GM21526 (cell line): ENCODE results near the gene PFAS.

ENCODE experiments used
- ATAC-seq: cut with Tn5 transposase; IDR thresholded peaks from one replicate; pipeline ENCODE4 v1.9.1; 2021; ENCODE audit warnings: moderate library complexity; ENCODE audit not compliant: unreplicated experiment, low FRiP score

The PFAS gene

DNA sequence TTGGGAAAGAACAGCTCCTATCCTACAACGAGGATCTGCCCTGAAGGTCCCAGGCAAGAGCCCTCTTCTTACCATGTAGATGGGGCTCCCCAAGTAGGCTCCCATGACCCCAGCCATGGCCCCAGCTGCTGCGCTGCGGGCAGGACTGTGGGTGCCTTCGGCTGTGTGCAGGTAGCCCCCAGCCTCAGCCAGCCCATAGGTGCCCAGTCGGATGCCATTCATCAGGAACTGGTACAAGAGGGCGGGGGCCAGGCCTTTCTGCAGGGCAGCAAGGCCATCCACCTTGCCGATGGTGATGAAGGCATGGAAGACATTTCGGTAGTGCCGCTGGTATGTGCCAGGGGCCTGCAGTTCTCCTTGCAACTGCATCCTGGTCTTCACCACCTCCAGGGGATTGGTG is 45.3 kb downstream of the PFAS start:
- no peak for ATAC-seq

DNA sequence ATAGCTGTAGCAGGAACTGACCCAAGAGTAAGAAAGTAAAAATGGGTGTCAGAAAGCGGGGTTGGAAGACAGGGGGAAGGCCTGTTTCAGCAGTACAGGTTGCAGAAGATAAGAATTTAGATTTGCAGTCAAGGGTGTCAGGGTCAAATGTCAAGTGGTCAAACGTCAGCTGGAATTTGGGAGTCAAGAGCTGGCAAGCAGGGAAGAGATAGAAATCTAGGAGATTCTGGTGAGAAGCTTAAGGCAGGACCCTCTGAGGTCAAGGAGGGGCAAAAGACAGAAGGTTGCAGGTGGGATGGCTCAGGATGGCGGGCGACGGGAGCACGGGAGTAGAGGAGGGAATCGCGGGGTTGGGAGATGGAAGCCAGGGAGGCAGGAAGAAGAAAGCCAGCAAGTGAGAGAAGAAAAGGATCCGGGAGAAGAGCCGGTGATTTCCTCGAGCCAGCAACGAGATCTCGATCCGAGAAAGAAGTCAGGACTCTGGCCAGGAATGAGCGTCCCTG is 45.8 kb downstream of the PFAS start:
- ATAC-seq, result no peak

DNA sequence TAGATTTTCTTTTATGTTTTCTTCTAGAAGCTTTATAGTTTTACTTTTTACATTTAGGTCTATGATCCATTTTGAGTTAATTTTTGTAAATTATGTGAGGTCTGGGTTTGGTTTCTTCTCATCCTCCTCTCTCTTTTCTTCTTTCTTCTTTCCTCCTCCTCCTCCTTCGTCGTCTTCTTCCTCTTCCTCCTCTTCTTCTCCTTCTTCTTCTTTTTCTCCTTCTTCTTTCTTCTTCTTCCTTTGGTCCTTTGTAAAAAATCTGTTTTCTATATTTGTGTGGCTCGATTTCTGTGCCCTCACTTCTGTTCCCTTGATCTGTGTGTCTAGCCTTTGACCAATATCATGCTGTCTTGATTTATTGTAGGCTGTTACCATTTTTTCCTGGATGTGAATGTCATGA is 51.1 kb downstream of the PFAS start:
- ATAC-seq, result no peak

DNA sequence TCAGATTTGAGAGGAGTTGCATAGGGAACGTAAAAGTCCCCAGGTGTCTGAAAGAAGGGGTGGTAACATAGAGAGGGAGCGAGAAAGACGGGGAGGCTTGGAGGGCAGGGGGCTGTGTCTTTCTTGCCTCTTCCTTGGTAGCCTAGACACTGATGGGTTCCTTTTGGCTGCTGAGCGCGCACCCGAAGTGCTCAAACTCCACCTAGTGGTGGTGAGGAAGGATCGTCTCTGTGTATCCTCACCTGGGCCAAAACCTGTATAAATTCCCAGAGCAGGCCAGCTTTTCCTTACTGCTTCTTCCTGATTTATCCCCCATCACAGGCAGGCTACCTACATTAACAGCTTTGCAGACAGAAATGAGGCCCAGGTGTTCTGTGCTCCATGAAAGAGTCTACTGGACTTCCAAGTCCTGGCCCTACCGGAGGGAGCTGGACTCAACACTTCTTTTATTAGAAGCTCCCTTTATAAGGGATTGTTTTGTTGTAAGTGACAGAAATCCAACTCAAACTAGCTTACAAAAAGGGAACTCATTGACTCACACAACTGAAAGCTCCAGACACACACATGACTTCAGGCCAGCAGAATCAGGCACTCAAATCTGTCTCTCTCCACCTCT is 51.6 kb downstream of the PFAS start:
- ATAC-seq, result no peak

GRCh38 chr17:8310601-8311123 is 61.6 kb downstream of the PFAS start:
- no peak for ATAC-seq

- ATAC-seq, result no peak
Observed at GRCh38 chr17:8311131-8311790, 62.2 kb downstream of the PFAS start.

- no peak for ATAC-seq
Observed at GRCh38 chr17:8312251-8312650, 63.2 kb downstream of the PFAS start.

DNA sequence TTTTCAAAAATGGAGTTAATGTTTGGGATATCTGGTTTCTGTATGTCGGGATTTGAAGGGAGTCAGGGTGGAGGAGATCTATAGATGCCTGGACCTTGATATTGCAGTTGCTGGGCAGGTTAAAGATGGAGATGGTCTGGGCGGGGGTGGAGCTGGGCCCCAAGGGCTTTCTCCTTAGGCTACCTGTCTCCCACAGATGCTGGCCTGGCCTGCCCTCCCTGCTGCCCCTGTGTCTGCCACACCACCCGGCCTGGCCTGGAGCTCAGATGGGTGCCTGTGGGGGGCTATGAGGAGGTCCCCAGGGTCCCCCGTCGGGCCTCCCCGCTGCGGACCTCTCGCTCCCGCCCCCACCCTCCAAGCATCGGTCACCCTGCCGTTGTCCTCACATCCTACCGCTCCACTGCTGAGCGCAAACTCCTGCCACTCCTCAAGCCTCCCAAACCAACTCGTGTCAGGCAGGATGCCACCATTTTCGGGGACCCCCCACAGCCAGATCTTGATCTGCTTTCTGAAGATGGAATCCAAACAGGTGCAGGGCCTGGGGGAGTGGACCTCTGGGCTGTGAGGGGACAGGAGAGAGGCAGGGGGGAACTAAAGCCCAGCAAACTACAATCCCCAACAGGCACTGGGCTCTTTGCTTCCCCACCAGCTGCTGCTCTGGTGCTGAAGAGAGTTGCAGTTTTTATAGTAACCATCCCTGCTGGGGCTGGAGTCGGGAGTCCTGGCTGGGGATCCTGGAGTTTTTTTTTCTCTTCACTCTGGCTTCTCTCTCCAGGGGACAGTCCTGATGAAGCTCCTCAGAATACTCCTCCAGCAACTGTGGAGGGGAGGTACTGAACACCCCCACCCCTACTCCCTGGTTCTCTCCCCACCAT is 63.9 kb downstream of the PFAS start:
- ATAC-seq, result no peak

- no peak for ATAC-seq
Observed at GRCh38 chr17:8314797-8315763, 66.0 kb downstream of the PFAS start.

- ATAC-seq, result no peak
Observed at GRCh38 chr17:8315764-8316217, 66.7 kb downstream of the PFAS start.

GRCh38 chr17:8318010-8318935 is 69.2 kb downstream of the PFAS start:
- no peak for ATAC-seq
